CD4-positive, alpha-beta T cell treated with Interleukin-15 for 1 hour (primary cell): ENCODE measurements around the gene SHISA5.
"Not testable (repeated sequence)": the region's sequence is repeated elsewhere in the genome, so short reads cannot be mapped to it uniquely, and the experiment has no call there.

ENCODE experiments used
- DNase-seq: peaks from one replicate; pipeline ENCODE4 v3.0.0-alpha.2; 2020

The SHISA5 gene

DNA sequence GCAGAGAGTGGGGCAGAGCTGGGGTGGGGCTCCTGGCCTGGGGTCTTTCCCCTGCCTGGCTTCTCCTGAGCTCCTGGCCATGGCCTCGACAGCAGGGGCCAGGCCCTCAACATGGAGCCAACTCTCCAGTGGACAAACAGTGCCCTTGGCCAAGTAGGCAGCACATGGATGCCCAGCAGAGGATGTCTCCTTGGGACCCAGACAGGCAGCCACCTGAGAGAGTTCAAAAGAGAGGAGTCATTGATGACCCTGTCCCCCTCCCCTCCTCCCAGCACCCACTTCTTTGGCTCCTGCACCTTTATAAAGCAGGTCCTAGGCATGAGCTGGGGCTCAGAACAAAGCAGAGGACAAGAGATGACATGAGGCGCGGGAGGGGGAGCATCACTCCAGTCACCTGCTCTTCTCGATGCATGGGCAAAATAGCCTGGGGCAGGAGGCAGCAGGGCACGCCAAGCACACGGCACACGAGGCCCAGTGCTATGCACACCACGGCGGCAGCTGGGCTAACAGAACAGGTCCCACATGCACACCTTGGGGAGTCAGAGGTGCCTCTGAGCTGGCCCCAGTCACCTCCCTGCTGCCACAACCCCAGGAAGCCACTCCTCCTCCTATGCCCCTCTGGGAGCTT is 27.4 kb downstream of the SHISA5 start:
- no peak for DNase-seq

DNA sequence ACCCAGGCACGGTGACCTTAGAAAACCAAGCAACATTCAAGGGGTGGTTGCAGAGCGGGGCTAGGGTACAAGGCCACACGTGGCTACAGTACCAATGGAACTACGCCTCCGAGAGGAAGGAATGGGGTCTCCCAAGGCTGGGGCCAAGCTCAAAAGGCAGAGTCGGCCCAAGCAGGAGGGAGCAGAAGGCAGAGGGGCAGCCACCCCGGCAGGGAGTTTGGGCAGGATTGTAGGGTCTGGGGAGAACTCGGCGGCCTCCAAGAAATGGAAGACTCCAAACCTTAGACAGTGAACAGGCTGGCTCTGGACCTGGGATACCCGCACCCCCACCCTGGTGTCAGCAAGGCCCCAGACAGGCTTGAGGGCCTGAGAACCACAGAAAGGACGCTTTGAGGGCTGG is 28.8 kb downstream of the SHISA5 start:
- DNase-seq: no peak

DNA sequence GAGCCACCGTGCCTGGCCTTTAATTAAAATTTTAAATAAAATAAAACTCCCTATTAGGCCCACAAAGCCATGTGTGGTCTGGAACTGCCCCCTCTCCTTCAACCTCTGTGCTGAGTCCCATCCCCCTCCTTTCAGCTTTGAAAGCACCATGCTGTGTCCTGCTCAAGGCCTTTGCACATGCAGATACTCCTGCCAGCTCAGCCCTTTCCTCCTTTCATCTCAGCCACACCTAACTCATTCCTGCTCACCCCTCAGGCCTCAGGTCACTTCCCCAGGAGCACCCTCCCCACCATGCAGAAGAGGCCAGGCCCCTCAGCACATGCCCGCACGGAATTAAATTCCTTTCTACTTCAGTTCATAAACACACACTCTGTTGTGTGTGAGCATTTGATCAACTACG is 29.4 kb downstream of the SHISA5 start:
- no peak for DNase-seq

DNA sequence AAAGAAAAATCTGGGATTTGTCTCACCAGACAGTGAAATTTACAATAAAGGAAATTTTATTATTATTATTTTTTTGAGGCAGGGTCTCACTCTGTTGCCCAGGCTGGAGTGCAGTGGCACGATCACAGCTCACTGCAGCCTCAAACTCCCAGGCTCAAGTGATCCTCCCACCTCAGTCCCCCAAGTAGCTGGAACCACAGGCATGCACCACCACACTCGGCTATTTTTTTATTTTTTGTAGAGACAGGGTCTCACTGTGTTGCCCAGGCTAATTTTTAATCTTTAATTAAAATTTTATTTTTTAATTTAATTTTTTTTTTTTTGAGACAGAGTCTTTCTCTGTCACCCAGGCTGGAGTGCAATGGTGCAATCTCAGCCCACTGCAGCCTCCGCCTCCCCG is 29.9 kb downstream of the SHISA5 start:
- DNase-seq: not testable (repeated sequence)

DNA sequence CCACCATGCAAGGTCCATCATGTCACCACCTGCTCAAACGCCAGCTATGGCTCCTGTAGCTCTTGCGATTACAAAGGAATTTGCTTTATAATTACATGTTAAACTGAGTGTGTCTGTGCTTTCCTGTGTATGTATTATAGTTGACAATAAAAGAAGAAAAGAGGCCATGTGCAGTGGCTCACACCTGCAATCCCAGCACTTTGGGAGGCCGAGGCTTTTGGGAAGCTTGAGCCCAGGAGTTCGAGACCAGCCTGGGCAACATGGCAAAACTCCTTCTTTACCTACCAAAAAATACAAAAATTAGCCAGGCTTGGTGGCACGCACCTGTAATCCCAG is 30.4 kb downstream of the SHISA5 start:
- no peak for DNase-seq

DNA sequence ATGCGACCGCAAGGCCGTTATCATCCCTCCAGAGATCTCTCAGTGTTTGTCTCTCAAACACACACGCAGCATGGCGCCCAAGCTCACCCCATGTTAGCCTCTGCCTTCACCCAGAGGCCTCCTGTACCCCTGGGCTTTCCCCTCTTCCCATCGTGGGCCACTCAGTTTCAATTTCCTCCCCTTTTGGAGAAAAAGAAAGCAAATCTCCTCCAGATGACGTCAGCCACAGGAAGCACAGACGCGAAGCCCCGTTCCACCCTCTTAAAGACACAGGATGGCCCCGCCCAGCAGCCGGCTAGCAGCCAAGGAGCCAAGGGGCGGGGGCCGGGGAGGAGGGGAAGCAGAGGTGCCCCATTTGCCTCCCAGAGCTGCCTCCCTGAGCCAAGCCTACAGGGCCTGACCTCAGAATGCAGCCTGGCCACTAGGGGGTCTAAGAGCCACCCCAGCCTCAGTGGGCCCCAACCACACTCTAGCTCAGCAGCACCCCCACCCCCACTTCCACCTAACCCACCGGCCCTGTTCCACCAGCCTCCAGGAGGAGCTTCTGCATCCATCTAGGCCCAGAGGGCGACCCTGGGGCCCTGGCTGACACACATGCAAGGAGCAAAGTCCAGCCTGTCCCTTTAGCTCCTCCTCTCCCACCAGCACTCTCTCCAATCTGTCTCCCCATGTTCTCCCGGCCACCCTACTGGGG is 30.9 kb downstream of the SHISA5 start:
- DNase-seq: peak; percentile 97

DNA sequence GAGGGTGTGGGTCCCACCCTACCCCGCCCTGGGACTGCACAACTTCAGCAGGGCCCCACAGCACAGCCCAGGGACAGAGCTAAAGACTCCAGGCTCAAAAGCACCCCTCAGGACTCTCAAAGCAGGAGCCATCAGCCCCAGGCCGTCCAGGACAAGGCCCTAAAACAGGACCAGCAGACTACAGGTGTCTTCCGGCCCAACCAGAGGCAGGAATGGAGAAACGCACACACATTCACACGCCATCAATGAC is 31.4 kb downstream of the SHISA5 start:
- DNase-seq: no peak

DNA sequence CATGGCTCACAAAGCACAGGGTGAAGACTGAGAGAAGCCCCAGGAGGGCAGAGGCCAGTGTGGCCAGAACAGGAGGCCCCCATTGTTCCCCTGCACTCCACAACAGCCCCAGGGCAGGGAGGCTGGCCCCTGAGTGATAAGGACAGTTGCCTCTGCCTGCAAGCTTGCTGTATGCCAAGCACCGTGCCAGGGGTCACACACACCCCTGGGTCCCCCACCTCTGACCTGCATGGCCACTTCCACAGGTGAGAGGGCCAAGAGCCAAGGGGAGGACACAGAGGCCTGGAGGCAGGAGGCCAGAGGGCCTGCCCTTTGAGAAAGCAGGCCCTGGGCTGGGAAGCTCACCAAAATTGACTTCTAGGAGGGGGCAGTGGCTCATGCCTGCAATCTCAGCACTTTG is 33.7 kb downstream of the SHISA5 start:
- no peak for DNase-seq

DNA sequence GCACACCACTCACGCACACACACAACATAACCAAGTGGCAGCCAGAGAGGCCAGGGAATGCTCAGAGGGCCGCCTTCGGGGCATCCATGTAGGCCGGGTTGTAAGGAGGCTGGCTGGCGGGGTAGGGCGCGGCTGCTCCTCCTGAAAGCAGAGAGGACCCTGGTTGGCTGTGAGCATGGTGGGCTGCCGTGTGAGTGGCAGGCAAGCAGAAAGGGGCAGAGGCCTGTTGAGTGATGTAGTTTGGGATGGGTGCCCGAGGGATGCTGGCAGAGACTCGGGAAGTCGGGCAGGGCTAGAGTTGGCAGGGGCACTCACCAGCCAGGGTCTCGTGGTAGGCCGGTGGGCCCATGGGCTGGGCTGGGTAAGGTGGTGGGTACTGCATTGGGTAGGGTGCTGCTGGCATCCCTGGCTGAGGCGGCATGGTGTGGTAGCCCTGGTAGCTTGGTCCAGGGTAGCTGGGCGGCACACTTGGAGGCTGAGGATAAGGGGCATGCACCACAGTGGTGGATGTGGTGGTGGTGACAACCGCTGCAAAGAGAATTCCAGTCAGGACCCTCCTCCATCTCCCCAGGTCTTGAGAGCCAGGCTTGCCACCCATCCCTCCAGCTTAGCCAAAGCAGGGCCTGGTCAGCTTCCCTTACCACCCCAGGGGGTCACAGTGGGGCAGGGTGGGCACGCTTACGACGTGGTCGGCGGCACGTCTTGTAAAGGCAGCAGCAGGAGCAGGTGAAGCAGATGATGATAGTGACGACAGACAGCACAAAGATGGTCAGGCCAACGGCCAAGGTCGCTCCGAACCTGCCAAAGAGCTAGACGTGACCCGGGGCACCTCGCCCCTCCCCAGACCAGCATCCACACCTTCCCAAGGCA is 34.7 kb downstream of the SHISA5 start:
- DNase-seq: no peak

DNA sequence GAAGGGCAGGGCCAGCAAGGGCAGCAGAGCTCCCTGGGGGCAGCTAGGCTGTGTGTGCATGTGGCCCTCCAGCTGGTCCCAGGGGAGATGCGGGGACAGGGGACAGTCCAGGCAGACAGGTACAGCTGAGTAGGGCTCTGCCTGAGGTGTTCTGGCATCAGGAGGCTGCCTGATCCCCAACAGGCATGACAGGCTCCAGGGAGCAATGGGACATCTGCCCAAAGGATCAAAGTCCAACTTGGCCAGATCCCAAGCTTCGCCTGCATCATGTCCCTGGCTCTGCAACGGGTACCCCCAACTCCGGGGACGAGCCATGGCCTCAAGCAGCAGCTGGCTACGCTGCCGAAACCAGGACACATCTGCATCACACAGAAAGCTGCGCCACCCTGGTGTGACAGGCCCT is 35.6 kb downstream of the SHISA5 start:
- DNase-seq: no peak

DNA sequence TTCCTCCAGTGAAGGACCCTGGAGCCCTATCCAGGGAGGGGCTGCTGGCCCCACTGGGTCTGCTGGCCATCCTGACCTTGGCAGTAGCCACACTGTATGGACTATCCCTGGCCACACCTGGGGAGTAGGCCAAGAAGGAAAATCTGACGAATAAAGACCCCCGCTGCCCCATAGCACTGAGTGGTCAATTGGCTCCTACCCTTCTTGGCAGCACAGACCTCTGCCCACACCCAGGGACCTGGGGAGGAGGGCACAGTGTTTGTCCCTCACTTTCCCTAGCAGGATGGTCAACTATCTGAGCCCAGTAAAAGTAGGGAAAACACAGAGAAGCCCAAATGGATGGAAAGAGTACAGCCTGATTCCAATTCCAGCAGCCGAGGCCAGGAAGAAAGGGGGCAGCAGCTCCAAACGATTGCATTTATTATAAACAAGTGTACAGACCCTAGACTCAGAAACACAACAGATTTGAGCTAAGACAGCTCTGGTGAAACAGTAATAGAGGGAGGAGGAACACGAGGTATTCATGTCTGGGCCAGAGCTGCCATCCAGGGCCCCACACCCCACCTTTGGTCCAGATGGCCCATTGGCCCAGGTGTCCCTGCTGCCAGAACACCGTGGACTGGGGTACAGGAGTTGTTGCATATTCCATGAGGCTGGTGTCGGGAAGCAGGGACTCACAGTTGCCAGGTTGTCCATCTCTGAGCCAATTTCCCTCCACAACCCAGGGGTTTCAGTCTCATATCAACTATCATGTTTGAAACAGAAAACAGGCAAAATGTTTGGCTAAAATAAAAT is 36.3 kb downstream of the SHISA5 start:
- no peak for DNase-seq

DNA sequence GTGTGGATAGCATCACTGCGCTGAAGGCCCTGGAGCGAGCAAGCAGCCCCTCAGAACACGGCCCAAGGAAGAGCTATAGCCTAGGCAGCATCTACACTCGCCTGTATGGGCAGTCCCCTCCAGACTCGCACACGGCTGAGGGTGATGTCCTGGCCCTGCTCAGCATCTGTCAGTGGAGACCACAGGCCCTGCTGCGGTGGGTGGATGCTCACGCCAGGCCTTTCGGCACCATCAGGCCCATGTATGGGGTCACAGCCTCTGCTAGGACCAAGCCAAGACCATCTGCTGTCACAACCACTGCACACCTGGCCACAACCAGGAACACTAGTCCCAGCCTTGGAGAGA is 36.9 kb downstream of the SHISA5 start:
- DNase-seq: no peak

DNA sequence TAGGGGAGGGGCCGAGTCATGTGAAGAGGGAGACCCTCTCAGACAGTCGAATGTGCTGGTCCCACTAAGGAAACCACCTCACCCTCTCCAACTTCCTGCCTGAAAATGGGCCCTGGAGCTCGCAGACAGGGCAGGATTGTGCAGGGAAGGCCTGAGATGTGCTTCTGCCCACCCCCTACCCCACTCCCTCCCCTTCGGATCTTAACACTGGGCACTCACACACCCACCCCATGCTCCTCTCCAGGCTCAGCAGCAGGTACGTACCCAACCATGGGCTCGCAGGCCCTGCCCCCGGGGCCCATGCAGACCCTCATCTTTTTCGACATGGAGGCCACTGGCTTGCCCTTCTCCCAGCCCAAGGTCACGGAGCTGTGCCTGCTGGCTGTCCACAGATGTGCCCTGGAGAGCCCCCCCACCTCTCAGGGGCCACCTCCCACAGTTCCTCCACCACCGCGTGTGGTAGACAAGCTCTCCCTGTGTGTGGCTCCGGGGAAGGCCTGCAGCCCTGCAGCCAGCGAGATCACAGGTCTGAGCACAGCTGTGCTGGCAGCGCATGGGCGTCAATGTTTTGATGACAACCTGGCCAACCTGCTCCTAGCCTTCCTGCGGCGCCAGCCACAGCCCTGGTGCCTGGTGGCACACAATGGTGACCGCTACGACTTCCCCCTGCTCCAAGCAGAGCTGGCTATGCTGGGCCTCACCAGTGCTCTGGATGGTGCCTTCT is 37.4 kb downstream of the SHISA5 start:
- no peak for DNase-seq

DNA sequence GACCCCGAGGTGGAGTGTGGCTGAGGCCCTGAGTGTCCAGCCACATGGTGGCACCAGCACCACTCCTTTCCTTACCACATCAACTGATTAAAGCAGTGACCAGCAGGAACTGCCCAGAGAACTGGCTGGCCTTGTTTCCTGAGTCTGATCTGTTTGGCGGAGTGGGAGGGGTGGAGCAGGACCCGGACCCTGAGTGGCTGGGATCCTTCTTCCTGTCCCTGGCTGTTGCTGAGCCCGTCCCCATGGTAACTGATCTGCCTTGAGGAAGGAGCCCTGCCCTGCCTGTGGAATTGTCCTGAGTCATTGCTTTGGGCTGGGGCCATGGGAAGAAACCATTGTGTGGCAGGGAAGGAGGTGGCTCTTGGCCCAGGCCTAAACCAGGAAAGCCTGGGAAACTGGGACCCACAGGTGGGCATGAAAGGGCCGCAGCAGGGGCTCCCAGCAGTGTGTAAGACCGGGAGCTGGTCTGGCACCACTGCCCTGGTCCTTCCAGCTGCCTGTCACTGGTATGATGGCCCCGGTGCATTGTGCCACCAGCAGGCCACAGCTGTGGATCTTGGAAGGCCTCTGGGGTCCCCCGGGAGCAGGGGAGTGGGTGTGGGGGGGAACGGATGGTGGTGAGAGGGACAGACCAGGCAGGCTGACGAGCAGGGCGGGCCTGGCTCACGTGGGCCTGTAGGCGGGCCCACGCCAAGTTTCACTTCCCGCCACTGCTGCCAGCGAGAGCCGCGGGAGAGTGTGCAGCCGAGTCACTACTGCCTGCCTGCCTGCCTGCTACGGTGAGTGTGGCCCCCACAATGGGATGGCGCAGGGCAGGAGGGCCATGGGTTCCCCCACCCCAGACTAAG is 38.2 kb downstream of the SHISA5 start:
- DNase-seq: peak; percentile 92

DNA sequence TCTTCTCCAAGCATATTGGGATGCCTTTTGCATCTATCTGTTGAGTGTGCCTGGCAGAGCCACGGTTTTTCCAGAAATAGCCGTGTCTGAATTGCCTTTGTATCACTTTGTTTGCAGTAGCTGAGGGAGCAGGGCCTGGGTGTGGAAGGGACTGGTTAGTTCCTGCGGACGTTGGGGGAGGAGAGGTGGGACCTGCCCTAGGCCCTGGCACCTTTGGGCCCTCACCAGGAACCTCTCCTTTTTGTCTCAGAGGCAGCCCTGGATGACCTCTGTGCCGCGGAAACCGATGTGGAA is 38.8 kb downstream of the SHISA5 start:
- DNase-seq: no peak

DNA sequence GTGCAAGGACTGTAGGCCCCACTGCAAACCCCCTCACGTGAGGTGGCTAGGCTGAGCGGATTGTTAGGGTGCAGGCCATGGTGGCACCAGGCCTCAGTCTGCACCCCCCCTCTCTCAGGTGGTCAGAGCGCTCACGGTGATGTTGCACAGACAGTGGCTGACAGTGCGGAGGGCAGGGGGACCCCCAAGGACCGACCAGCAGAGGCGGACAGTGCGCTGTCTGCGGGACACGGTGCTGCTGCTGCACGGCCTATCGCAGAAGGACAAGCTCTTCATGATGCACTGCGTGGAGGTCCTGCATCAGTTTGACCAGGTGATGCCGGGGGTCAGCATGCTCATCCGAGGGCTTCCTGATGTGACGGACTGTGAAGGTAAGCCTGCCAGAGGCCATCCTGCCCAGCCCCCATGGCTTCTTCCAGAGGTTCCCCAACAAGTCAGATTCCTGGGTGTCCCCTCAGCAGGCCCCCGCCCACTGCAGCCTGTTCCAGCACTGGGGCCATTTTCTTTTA is 39.2 kb downstream of the SHISA5 start:
- DNase-seq: no peak

DNA sequence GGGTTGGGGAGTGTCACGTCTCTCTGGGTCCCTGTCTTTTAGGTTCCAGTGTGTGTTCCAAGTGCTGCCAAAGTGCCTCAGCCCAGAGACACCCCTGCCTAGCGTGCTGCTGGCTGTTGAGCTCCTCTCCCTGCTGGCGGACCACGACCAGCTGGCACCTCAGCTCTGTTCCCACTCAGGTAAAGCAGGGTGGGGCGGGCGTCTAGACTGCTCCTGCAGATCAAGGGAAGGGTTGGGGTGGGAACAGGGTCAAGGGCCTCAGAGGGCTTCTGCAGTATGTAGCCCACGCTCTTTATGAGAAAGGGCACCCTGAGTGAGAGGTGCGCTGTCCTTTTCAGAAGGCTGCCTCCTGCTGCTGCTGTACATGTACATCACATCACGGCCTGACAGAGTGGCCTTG is 40.3 kb downstream of the SHISA5 start:
- DNase-seq: no peak

DNA sequence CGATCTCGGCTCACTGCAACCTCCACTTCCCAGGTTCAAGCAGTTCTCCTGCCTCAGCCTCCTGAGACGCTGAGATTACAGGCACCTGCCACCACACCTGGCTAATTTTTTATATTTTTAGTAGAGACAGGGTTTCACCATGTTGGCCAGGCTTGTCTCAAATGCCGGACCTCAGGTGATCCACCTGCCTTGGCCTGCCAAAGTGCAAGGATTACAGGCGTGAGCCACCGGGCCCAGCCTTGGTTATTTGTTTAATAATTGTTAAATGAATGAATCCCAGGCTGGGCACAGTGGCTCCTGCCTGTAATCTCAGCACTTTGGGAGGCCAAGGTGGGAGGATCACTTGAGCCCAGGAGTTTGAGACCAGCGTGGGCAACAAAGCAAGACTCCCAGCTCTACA is 42.2 kb downstream of the SHISA5 start:
- not testable (repeated sequence) for DNase-seq

DNA sequence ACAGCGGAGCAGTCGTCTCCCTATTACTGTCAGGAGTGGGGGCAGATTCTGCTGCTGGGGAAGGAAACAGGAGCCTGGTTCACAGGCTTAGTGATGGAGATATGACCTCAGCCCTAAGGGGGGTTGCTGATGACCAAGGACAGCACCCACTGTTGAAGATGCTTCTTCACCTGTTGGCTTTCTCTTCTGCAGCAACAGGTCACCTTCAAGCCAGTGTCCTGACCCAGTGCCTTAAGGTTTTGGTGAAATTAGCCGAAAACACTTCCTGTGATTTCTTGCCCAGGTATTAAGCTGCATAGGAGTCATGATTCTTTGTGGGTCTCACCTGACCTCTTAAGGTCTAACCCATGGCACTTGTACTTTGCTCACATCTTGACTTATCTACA is 43.5 kb downstream of the SHISA5 start:
- no peak for DNase-seq

DNA sequence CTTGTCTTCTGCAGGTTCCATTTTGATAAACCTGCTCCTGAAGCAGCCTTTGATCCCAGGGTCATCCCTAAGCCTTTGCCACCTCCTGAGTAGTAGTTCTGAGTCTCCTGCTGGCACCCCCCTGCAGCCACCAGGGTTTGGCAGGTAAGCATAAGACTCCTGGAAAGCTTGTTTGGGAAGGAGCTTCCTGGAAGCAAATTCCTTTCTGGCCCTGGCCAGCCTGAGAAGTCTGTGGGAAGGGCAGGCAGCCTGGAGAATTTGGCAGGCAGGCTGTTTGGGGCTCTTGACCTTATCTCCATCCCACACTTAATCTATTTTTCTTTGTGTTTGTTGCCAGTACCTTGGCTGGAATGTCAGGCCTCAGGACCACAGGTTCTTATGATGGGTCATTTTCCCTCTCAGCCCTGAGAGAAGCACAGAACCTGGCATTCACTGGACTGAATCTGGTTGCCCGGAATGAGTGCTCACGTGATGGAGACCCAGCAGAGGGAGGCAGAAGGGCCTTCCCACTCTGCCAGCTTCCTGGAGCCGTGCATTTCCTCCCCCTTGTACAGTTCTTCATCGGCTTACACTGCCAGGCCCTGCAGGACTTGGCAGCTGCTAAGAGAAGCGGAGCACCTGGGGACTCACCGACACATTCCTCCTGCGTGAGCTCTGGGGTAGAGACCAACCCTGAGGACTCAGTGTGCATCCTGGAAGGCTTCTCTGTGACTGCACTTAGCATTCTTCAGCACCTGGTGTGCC is 44.0 kb downstream of the SHISA5 start:
- no peak for DNase-seq

DNA sequence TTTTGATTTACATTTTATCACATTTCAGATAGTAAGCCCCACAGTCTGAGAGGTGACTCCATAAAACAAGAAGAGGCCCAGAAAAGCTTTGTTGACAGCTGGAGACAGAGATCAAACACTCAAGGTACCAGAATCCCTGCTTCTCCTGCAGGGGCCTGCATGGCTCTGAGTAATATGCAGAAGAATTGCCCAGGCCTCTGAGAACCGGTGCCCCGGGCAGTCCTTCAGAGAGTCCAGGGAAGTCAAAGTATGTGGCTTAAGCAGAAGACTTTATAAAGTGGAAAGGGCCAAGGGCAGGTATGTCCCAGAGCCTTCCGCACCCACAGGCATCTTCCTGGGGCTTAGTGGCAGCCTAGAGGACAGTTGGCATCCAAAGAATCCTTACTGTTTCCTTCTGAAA is 44.6 kb downstream of the SHISA5 start:
- no peak for DNase-seq
